Karpas-422 (cell line): ENCODE measurements around the gene ADAD2. TPM values are rescaled to one million over a fixed set of nuclear protein-coding genes. Genes with fewer than 3 reads are reported as not detected.

Source experiments
- DNase-seq: peaks from one replicate; pipeline ENCODE4 v3.0.0-alpha.2; 2015
- H2AFZ ChIP-seq: fragments of 200-600 bp; sonication (generic); 2 replicates; pipeline ENCODE4 v1.6.1; 2014; ENCODE audit warnings: antibody characterized with exemption, low read length, mixed read lengths
- H3K27ac ChIP-seq: fragments of 200-600 bp; sonication (generic); 2 replicates; pipeline ENCODE4 v1.5.1; 2014; ENCODE audit warnings: mild to moderate bottlenecking, low read length, moderate library complexity
- H3K27me3 ChIP-seq: fragments of 200-600 bp; sonication (generic); 2 replicates; pipeline ENCODE4 v1.6.1; 2014; ENCODE audit warnings: low read length, mixed read lengths
- H3K36me3 ChIP-seq: fragments of 200-600 bp; sonication (generic); 2 replicates; pipeline ENCODE4 v1.6.1; 2014; ENCODE audit warnings: low read length, mixed read lengths; ENCODE audit not compliant: insufficient read depth
- H3K4me1 ChIP-seq: fragments of 200-600 bp; sonication (generic); 2 replicates; pipeline ENCODE4 v1.6.1; 2014; ENCODE audit warnings: mild to moderate bottlenecking, low read length, mixed read lengths
- H3K4me2 ChIP-seq: fragments of 200-600 bp; sonication (generic); 2 replicates; pipeline ENCODE4 v1.6.1; 2014; ENCODE audit warnings: low read length, low read depth, mild to moderate bottlenecking; ENCODE audit not compliant: poor library complexity, severe bottlenecking
- H3K4me3 ChIP-seq: fragments of 200-600 bp; sonication (generic); 2 replicates; pipeline ENCODE4 v1.5.1; 2014; ENCODE audit warnings: mild to moderate bottlenecking, antibody characterized with exemption, low read length, mixed read lengths
- H3K79me2 ChIP-seq: fragments of 200-600 bp; sonication (generic); 2 replicates; pipeline ENCODE4 v1.6.1; 2014; ENCODE audit warnings: mild to moderate bottlenecking, low read length, mixed read lengths
- H3K9ac ChIP-seq: fragments of 200-600 bp; sonication (generic); 2 replicates; pipeline ENCODE4 v1.6.0; 2014; ENCODE audit warnings: low read length
- H3K9me2 ChIP-seq: fragments of 200-600 bp; sonication (generic), shearing (Covaris generic); replicated peaks from 2 replicates; pipeline ENCODE4 v1.6.0; 2014; ENCODE audit warnings: mild to moderate bottlenecking, low read length, moderate library complexity; ENCODE audit not compliant: insufficient read depth
- H3K9me3 ChIP-seq: fragments of 300-700, 200-600 bp; sonication (generic); 2 replicates; pipeline ENCODE4 v1.6.1; 2014; ENCODE audit warnings: low read length, mixed read lengths
- H4K20me1 ChIP-seq: fragments of 200-600 bp; sonication (generic); 2 replicates; pipeline ENCODE4 v1.6.1; 2014; ENCODE audit warnings: mild to moderate bottlenecking, antibody characterized with exemption, low read length, low read depth; ENCODE audit not compliant: insufficient read depth
- total RNA-seq: library from RNA; depleted of rRNA; stranded (reverse); fragments of >200 nt; shearing (Covaris generic); gene quantifications from 2 replicates; pipeline ENCODE4 v1.2.3, GENCODE V29; 2014; ENCODE audit warnings: low replicate concordance

Gene ADAD2
- total RNA-seq, 1 experiment from 2014 or later, result not detected

- H3K27me3 ChIP-seq, result no peaks in the 10 kb centered on the region
- no peaks in the 10 kb centered on the region for H3K36me3 ChIP-seq
- no peaks in the 10 kb centered on the region for H3K79me2 ChIP-seq
- no peaks in the 10 kb centered on the region for H3K9me2 ChIP-seq
- no peak overlapping the region for H3K4me2 ChIP-seq
- no peak for DNase-seq
- no peak overlapping the region for H2AFZ ChIP-seq
- no peaks in the 10 kb centered on the region for H3K4me1 ChIP-seq
- no peaks in the 10 kb centered on the region for H4K20me1 ChIP-seq
- H3K9me3 ChIP-seq, result no peaks in the 10 kb centered on the region
- H3K4me3 ChIP-seq, result no peak overlapping the region
- H3K27ac ChIP-seq, result no peak overlapping the region
- no peak overlapping the region for H3K9ac ChIP-seq
Measured at GRCh38 chr16:84225571-84225970, 34.6 kb downstream of the ADAD2 start.

GRCh38 chr16:84226026-84226425 is 35.1 kb downstream of the ADAD2 start:
- Histone ChIP-seq H2AFZ (no peak overlapping the region), H3K9me3 (no peaks in the 10 kb centered on the region), H4K20me1 (no peaks in the 10 kb centered on the region), H3K27me3 (no peaks in the 10 kb centered on the region), H3K4me3 (no peak overlapping the region), H3K36me3 (no peaks in the 10 kb centered on the region), H3K9me2 (no peaks in the 10 kb centered on the region), H3K4me2 (no peak overlapping the region), H3K9ac (no peak overlapping the region), H3K4me1 (no peaks in the 10 kb centered on the region), H3K27ac (no peak overlapping the region), H3K79me2 (no peaks in the 10 kb centered on the region)
- no peak for DNase-seq

DNA sequence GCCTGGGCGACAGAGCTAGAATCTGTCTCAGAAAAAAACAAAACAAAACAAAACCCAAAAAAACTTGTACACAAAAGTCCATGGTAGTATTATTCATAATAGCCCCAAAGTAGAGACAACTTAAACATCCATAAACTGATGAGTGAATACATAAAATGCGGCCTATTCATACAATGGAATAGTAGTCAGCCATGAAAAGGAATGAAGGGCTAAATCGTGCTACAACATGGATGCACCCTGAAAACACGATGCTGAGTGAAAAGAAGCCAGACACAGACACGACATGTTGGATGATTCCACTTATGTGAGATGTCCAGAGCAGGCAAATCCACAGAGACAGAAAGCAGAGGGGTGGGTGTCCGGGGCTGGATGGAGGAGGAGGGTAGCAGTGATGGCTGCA is 36.6 kb downstream of the ADAD2 start:
- Histone ChIP-seq H2AFZ (no peak overlapping the region), H3K36me3 (no peaks in the 10 kb centered on the region), H3K4me2 (no peak overlapping the region), H4K20me1 (no peaks in the 10 kb centered on the region), H3K27ac (no peak overlapping the region), H3K9me3 (no peaks in the 10 kb centered on the region), H3K79me2 (no peaks in the 10 kb centered on the region), H3K9ac (no peak overlapping the region), H3K27me3 (no peaks in the 10 kb centered on the region), H3K4me1 (no peaks in the 10 kb centered on the region), H3K4me3 (no peak overlapping the region), H3K9me2 (no peaks in the 10 kb centered on the region)
- DNase-seq, result no peak

DNA sequence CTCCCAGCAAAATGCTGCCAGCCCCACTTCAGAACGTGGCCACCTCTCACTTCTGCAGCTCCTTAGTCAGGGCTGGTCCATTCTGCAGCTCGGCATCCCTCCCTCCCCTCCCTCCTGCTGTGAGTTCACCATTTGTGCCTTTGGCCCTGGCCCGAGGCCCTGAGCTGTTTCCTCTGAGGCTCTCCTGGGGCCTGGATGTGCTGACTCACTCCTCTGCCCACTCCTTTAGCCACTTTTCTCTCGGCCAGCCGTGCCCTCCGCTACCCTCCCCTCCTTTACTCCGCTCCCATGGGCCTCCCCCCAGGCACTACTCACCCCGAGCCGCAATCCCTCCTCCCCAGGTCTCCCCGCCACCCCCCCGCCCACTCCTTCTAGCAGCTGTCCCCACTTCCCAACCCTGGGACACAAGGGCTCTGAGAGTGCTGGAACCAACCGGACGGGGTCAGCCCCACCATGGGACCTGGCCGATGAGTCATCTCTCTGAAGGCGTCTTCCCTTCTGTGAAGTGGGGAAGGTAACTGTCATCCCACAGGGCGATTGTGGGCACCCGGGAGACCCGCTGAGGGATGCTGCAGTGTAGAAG is 37.4 kb downstream of the ADAD2 start:
- H3K9me2 ChIP-seq, result no peaks in the 10 kb centered on the region
- no peaks in the 10 kb centered on the region for H3K79me2 ChIP-seq
- no peak overlapping the region for H2AFZ ChIP-seq
- H3K27ac ChIP-seq, result no peak overlapping the region
- no peaks in the 10 kb centered on the region for H3K4me1 ChIP-seq
- H3K9ac ChIP-seq, result no peak overlapping the region
- H3K4me3 ChIP-seq, result no peak overlapping the region
- H4K20me1 ChIP-seq, result no peaks in the 10 kb centered on the region
- no peaks in the 10 kb centered on the region for H3K36me3 ChIP-seq
- no peaks in the 10 kb centered on the region for H3K27me3 ChIP-seq
- no peak overlapping the region for H3K4me2 ChIP-seq
- DNase-seq, result no peak
- H3K9me3 ChIP-seq, result no peaks in the 10 kb centered on the region

GRCh38 chr16:84229471-84229870 is 38.5 kb downstream of the ADAD2 start:
- no peaks in the 10 kb centered on the region for H3K4me1 ChIP-seq
- H3K27ac ChIP-seq, result no peak overlapping the region

GRCh38 chr16:84232060-84232459 is 41.1 kb downstream of the ADAD2 start:
- no peak overlapping the region for H3K9ac ChIP-seq
- H2AFZ ChIP-seq, result no peak overlapping the region
- H3K9me2 ChIP-seq, result no peaks in the 10 kb centered on the region
- H3K4me3 ChIP-seq, result no peak overlapping the region
- no peaks in the 10 kb centered on the region for H4K20me1 ChIP-seq
- H3K27me3 ChIP-seq, result no peaks in the 10 kb centered on the region
- H3K27ac ChIP-seq, result no peak overlapping the region
- no peaks in the 10 kb centered on the region for H3K79me2 ChIP-seq
- H3K36me3 ChIP-seq, result no peaks in the 10 kb centered on the region
- H3K4me2 ChIP-seq, result no peak overlapping the region
- H3K9me3 ChIP-seq, result no peaks in the 10 kb centered on the region
- H3K4me1 ChIP-seq, result no peaks in the 10 kb centered on the region
- no peak for DNase-seq

More at GRCh38 chr16:84229471-84229870, 38.5 kb downstream of the ADAD2 start:
- H3K4me2 ChIP-seq, result no peak overlapping the region
- no peak overlapping the region for H2AFZ ChIP-seq
- H3K9me3 ChIP-seq, result no peaks in the 10 kb centered on the region
- no peak for DNase-seq
- H3K36me3 ChIP-seq, result no peaks in the 10 kb centered on the region
- H3K4me3 ChIP-seq, result no peak overlapping the region
- H3K9me2 ChIP-seq, result no peaks in the 10 kb centered on the region
- no peaks in the 10 kb centered on the region for H3K27me3 ChIP-seq
- H3K9ac ChIP-seq, result no peak overlapping the region
- no peaks in the 10 kb centered on the region for H4K20me1 ChIP-seq
- no peaks in the 10 kb centered on the region for H3K79me2 ChIP-seq

GRCh38 chr16:84232969-84233368 is 42.0 kb downstream of the ADAD2 start:
- no peaks in the 10 kb centered on the region for H3K79me2 ChIP-seq
- no peaks in the 10 kb centered on the region for H3K36me3 ChIP-seq
- no peaks in the 10 kb centered on the region for H3K27me3 ChIP-seq
- no peak overlapping the region for H3K27ac ChIP-seq
- H3K4me2 ChIP-seq, result no peak overlapping the region
- no peaks in the 10 kb centered on the region for H3K9me2 ChIP-seq
- no peak for DNase-seq
- no peak overlapping the region for H3K9ac ChIP-seq
- no peaks in the 10 kb centered on the region for H3K9me3 ChIP-seq
- no peak overlapping the region for H3K4me3 ChIP-seq
- H4K20me1 ChIP-seq, result no peaks in the 10 kb centered on the region
- H2AFZ ChIP-seq, result no peak overlapping the region
- no peaks in the 10 kb centered on the region for H3K4me1 ChIP-seq

- no peaks in the 10 kb centered on the region for H3K9me3 ChIP-seq
- DNase-seq, result no peak
- H3K36me3 ChIP-seq, result no peaks in the 10 kb centered on the region
- no peaks in the 10 kb centered on the region for H3K79me2 ChIP-seq
- H3K9ac ChIP-seq, result no peak overlapping the region
- H2AFZ ChIP-seq, result no peak overlapping the region
- no peaks in the 10 kb centered on the region for H3K4me1 ChIP-seq
- no peak overlapping the region for H3K27ac ChIP-seq
- no peaks in the 10 kb centered on the region for H4K20me1 ChIP-seq
- H3K27me3 ChIP-seq, result no peaks in the 10 kb centered on the region
- no peaks in the 10 kb centered on the region for H3K9me2 ChIP-seq
- no peak overlapping the region for H3K4me2 ChIP-seq
- no peak overlapping the region for H3K4me3 ChIP-seq
Measured at GRCh38 chr16:84233748-84234147, 42.8 kb downstream of the ADAD2 start.
